NB4 (cell line): ENCODE results near the gene DAAM1.

Source experiments
- CTCF ChIP-seq: IDR thresholded peaks from one replicate; pipeline ENCODE4 v1.5.1; 2012; ENCODE audit warnings: low read depth, low read length
- POLR2A ChIP-seq: IDR thresholded peaks from 2 replicates; pipeline ENCODE4 v1.6.1; 2011; ENCODE audit warnings: mild to moderate bottlenecking; ENCODE audit not compliant: insufficient read length; ENCODE audit errors: extremely low read depth

GRCh38 chr14:59356767-59357166 is 168.3 kb downstream of the DAAM1 start:
- no peak for TF ChIP-seq POLR2A
- no peak for TF ChIP-seq CTCF
